HCT116 (cell line): ENCODE results near the gene NKIRAS2.

ENCODE experiments used
- CTCF ChIP-seq, 3 experiments: fragments of 200-600 bp in 1 of 3; sonication (generic) in 1 of 3; IDR thresholded peaks in 2 of 3; conservative IDR thresholded peaks in 1 of 3; 2 replicates each; pipeline ENCODE4 v1.5.1; 2012 to 2017; ENCODE audit warnings: low read depth in 2 of 3, low read length in 2 of 3, antibody characterized with exemption in 1 of 3, borderline replicate concordance in 1 of 3, control low read depth in 1 of 3, mild to moderate bottlenecking in 1 of 3, mixed read lengths in 1 of 3, mixed run types in 1 of 3, moderate library complexity in 1 of 3; ENCODE audit not compliant: insufficient read depth in 1 of 3
- EZH2 ChIP-seq: fragments of 200-600 bp; sonication (generic); IDR thresholded peaks from 2 replicates; pipeline ENCODE4 v1.6.1; 2017; ENCODE audit warnings: antibody characterized with exemption, mixed run types
- TCF7L2 ChIP-seq: IDR thresholded peaks from 2 replicates; pipeline ENCODE4 v1.7.0; 2011; ENCODE audit warnings: borderline replicate concordance, inconsistent platforms; ENCODE audit not compliant: insufficient read depth, insufficient read length; ENCODE audit errors: extremely low read depth

DNA sequence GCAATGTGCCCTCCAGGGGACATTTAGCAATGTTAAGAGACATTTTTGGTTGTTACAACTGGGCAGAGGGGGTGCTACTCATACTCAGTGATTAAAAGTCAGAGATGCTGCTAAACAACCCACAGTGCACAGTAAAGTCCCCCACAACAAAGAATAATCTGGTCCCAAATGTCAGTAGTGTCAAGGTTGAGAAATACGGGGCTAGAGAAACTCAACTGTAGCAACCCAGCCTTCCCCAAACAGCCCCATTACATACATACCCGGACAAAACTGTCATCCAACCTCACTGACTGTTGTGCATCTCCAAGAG lies 23.1 kb upstream of the NKIRAS2 start:
- TF ChIP-seq TCF7L2 (no peak), CTCF (IDR thresholded peaks at IDR 0.05 in 2 of 3, conservative IDR thresholded peaks at IDR 0.05 in 1 of 3; ENCODE audit: borderline replicate concordance in 1 of 3, insufficient read depth in 1 of 3, low read depth in 2 of 3, low read length in 2 of 3) (no peak), EZH2 (no peak)
